ENCODE results near the gene DNAH2.

DNA sequence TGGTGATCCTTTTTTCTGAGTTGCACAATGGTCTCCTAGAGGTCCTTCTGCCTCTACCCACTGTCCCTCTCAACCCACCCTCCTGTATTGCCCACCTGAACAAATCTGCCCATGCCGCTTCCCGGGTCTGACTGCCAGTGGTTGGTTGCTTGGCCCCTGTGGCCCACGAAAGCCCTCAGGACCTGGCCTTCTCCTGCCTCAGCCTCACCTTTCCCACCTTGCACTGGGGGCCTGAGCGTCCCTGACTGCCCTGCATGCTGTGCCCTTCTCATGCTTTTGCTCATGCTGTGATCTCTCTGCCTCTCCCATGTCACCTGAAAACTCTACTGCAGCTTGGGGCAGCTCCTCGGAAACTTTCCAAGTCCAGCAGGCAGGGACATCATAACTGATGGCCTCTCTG lies 102.7 kb downstream of the DNAH2 start:
- TF ChIP-seq FOXM1 (IDR thresholded peaks at IDR 0.05; ENCODE audit: borderline replicate concordance) (no peak), SUZ12 (IDR thresholded peaks at IDR 0.05) (no peak), L3MBTL2 (conservative IDR thresholded peaks at IDR 0.05) (no peak), LEF1 (IDR thresholded peaks at IDR 0.05; ENCODE audit: borderline replicate concordance) (no peak), ELF4 (IDR thresholded peaks at IDR 0.05) (no peak), SP1 (IDR thresholded peaks at IDR 0.05) (no peak)
- TF ChIP-seq, protein P1, sequence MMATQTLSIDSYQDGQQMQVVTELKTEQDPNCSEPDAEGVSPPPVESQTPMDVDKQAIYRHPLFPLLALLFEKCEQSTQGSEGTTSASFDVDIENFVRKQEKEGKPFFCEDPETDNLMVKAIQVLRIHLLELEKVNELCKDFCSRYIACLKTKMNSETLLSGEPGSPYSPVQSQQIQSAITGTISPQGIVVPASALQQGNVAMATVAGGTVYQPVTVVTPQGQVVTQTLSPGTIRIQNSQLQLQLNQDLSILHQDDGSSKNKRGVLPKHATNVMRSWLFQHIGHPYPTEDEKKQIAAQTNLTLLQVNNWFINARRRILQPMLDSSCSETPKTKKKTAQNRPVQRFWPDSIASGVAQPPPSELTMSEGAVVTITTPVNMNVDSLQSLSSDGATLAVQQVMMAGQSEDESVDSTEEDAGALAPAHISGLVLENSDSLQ (IDR thresholded peaks at IDR 0.05) = no peak

Data from HEK293T (cell line).